HCT116 (cell line): ENCODE data around the gene TMEM178B. TPM values are rescaled to one million over a fixed set of nuclear protein-coding genes. Genes with fewer than 3 reads are reported as not detected.

Source experiments
- ATAC-seq: fragments of 200-7000 bp; cut with Tn5 transposase; 2 replicates; pipeline ENCODE4 v1.9.1; 2020; ENCODE audit warnings: mild to moderate bottlenecking, moderate library complexity
- BruUV-seq: library from RNA; stranded (reverse); fragments of 400-500 nt; replicated peaks from 2 replicates; lab custom pipeline; 2021; lab: Mats Ljungman, UMichigan
- CTCF ChIA-PET: fragments of 300-600 bp; sonication (Branson Sonifier 250); formaldehyde crosslinking; loops from one replicate; lab custom pipeline; 2021; ENCODE audit warnings: antibody characterized with exemption; lab: Charles Lee
- POLR2A ChIA-PET: fragments of 300-600, 350-600 bp; sonication (Branson Sonifier 250); formaldehyde crosslinking; loops from one replicate; lab custom pipeline; 2021; ENCODE audit warnings: antibody characterized with exemption; lab: Charles Lee
- RAD21 ChIA-PET, 2 experiments: fragments of 300-600 bp; sonication (Branson Sonifier 250); formaldehyde crosslinking; loops; one replicate each; lab custom pipeline; 2023; ENCODE audit warnings: low total read pairs in 2 of 2; ENCODE audit not compliant: uncharacterized antibody in 2 of 2, unreplicated experiment in 2 of 2, low non-redundant PET in 1 of 2; lab: Charles Lee
- DNase-seq: peaks from one replicate; pipeline ENCODE4 v3.0.0-alpha.2; 2010; ENCODE audit warnings: low read depth, low spot score
- H2AFZ ChIP-seq: fragments of 200-600 bp; shearing (Covaris generic), sonication (generic); 2 replicates; pipeline ENCODE4 v1.6.1; 2017; ENCODE audit warnings: low read depth, mixed run types, mixed read lengths, antibody characterized with exemption, low read length; ENCODE audit not compliant: poor library complexity, severe bottlenecking
- H3K27ac ChIP-seq: 2 replicates; pipeline ENCODE4 v1.5.1; 2012; ENCODE audit warnings: low read depth, low read length
- H3K27me3 ChIP-seq: fragments of 200-600 bp; sonication (generic); 2 replicates; pipeline ENCODE4 v1.6.1; 2016; ENCODE audit warnings: mixed run types, low read length, mixed read lengths; ENCODE audit not compliant: insufficient read depth
- H3K36me3 ChIP-seq, 2 experiments: fragments of 200-500 bp in 1 of 2; fragments of 200-600 bp in 1 of 2; sonication (Bioruptor generic) in 1 of 2; sonication (generic) in 1 of 2; 2 replicates each; pipeline versions ENCODE4 v1.5.1 to v1.6.1; 2014 to 2016; ENCODE audit warnings: low read length in 2 of 2, inconsistent platforms in 1 of 2, mixed read lengths in 1 of 2, mixed run types in 1 of 2; ENCODE audit not compliant: insufficient read depth in 2 of 2, control insufficient read depth in 1 of 2
- H3K4me1 ChIP-seq, 2 experiments: fragments of 200-600 bp in 1 of 2; sonication (generic) in 1 of 2; 2 replicates each; pipeline versions ENCODE4 v1.5.1 to v1.6.1; 2012 to 2017; ENCODE audit warnings: low read length in 2 of 2, inconsistent platforms in 1 of 2, mild to moderate bottlenecking in 1 of 2, mixed read lengths in 1 of 2, mixed run types in 1 of 2, moderate library complexity in 1 of 2; ENCODE audit not compliant: insufficient read depth in 2 of 2, control insufficient read depth in 1 of 2
- H3K4me2 ChIP-seq: fragments of 200-600 bp; sonication (generic); 2 replicates; pipeline ENCODE4 v1.6.1; 2017; ENCODE audit warnings: mixed run types, low read length, mixed read lengths
- H3K4me3 ChIP-seq, 2 experiments: fragments of 200-600 bp in 1 of 2; sonication (generic) in 1 of 2; replicated peaks in 1 of 2; 2 replicates each; pipeline ENCODE4 v1.5.1; 2011 to 2016; ENCODE audit warnings: low read length in 2 of 2, control low read depth in 1 of 2, low read depth in 1 of 2, mild to moderate bottlenecking in 1 of 2, mixed read lengths in 1 of 2, mixed run types in 1 of 2
- H3K79me2 ChIP-seq: fragments of 200-600 bp; sonication (generic); 2 replicates; pipeline ENCODE4 v1.6.1; 2017; ENCODE audit warnings: mild to moderate bottlenecking, mixed run types, low read length, moderate library complexity, mixed read lengths; ENCODE audit not compliant: insufficient read depth
- H3K9ac ChIP-seq: fragments of 200-600 bp; sonication (generic); 2 replicates; pipeline ENCODE4 v1.6.1; 2016; ENCODE audit warnings: low read length, mixed read lengths
- H3K9me2 ChIP-seq: fragments of 200-600 bp; sonication (generic), shearing (Covaris generic); 2 replicates; pipeline ENCODE4 v1.6.1; 2017; ENCODE audit warnings: mixed run types, mild to moderate bottlenecking, moderate library complexity; ENCODE audit not compliant: insufficient read depth
- H3K9me3 ChIP-seq, 2 experiments: fragments of 200-500 bp in 1 of 2; fragments of 200-600 bp in 1 of 2; sonication (Bioruptor generic) in 1 of 2; sonication (generic) in 1 of 2; 2 replicates each; pipeline ENCODE4 v1.6.1; 2014 to 2017; ENCODE audit warnings: low read length in 2 of 2, mixed read lengths in 2 of 2, inconsistent platforms in 1 of 2, low read depth in 1 of 2, mild to moderate bottlenecking in 1 of 2, mixed run types in 1 of 2, moderate library complexity in 1 of 2; ENCODE audit not compliant: control insufficient read depth in 1 of 2, insufficient read depth in 1 of 2
- H4K20me1 ChIP-seq: fragments of 200-600 bp; sonication (generic), shearing (Covaris generic); 2 replicates; pipeline ENCODE4 v1.6.1; 2017; ENCODE audit warnings: mixed run types, mild to moderate bottlenecking, moderate library complexity; ENCODE audit not compliant: insufficient read depth
- ATF3 ChIP-seq: IDR thresholded peaks from 2 replicates; pipeline ENCODE4 v1.6.1; 2012
- CBX3 ChIP-seq: IDR thresholded peaks from 2 replicates; pipeline ENCODE4 v1.6.1; 2012; ENCODE audit warnings: low read depth
- CEBPB ChIP-seq: IDR thresholded peaks from 2 replicates; pipeline ENCODE4 v1.6.1; 2012; ENCODE audit warnings: low read depth
- CTCF ChIP-seq, 3 experiments: fragments of 200-600 bp in 1 of 3; sonication (generic) in 1 of 3; IDR thresholded peaks in 2 of 3; conservative IDR thresholded peaks in 1 of 3; 2 replicates each; pipeline ENCODE4 v1.5.1; 2012 to 2017; ENCODE audit warnings: low read depth in 2 of 3, low read length in 2 of 3, antibody characterized with exemption in 1 of 3, borderline replicate concordance in 1 of 3, control low read depth in 1 of 3, mild to moderate bottlenecking in 1 of 3, mixed read lengths in 1 of 3, mixed run types in 1 of 3, moderate library complexity in 1 of 3; ENCODE audit not compliant: insufficient read depth in 1 of 3
- EGR1 ChIP-seq: IDR thresholded peaks from 2 replicates; pipeline ENCODE4 v1.6.1; 2012; ENCODE audit warnings: low read depth
- ELF1 ChIP-seq: IDR thresholded peaks from 2 replicates; pipeline ENCODE4 v1.6.1; 2012; ENCODE audit warnings: low read depth, borderline replicate concordance
- EZH2 ChIP-seq: fragments of 200-600 bp; sonication (generic); IDR thresholded peaks from 2 replicates; pipeline ENCODE4 v1.6.1; 2017; ENCODE audit warnings: antibody characterized with exemption, mixed run types
- EZH2phosphoT487 ChIP-seq: fragments of 200-600 bp; IDR thresholded peaks from 2 replicates; pipeline ENCODE4 v1.6.1; 2018; ENCODE audit warnings: antibody characterized with exemption, borderline replicate concordance
- FOSL1 ChIP-seq: IDR thresholded peaks from 2 replicates; pipeline ENCODE4 v1.6.1; 2012; ENCODE audit warnings: low read depth
- POLR2AphosphoS5 ChIP-seq: IDR thresholded peaks from 2 replicates; pipeline ENCODE4 v1.6.1; 2011; ENCODE audit warnings: mild to moderate bottlenecking, low read depth, low read length, moderate library complexity
- RAD21 ChIP-seq: IDR thresholded peaks from 2 replicates; pipeline ENCODE4 v1.6.1; 2012; ENCODE audit warnings: low read depth, mild to moderate bottlenecking
- REST ChIP-seq: IDR thresholded peaks from 2 replicates; pipeline ENCODE4 v1.6.1; 2012; ENCODE audit warnings: low read depth
- SP1 ChIP-seq: IDR thresholded peaks from 2 replicates; pipeline ENCODE4 v1.6.1; 2012; ENCODE audit warnings: low read depth
- SRF ChIP-seq: IDR thresholded peaks from 2 replicates; pipeline ENCODE4 v1.6.1; 2012; ENCODE audit warnings: low read depth
- TCF7L2 ChIP-seq: IDR thresholded peaks from 2 replicates; pipeline ENCODE4 v1.7.0; 2011; ENCODE audit warnings: borderline replicate concordance, inconsistent platforms; ENCODE audit not compliant: insufficient read depth, insufficient read length; ENCODE audit errors: extremely low read depth
- ZFX ChIP-seq: fragments of 450-650 bp; IDR thresholded peaks from 2 replicates; pipeline ENCODE4 v1.6.1; 2017
- ZNF274 ChIP-seq: fragments of 200-500 bp; sonication (Bioruptor generic); IDR thresholded peaks from 2 replicates; pipeline ENCODE4 v1.6.1; 2014; ENCODE audit warnings: mild to moderate bottlenecking, low read depth, low read length, inconsistent platforms
- intact Hi-C: fragments of 100-400 bp; cut with micrococcal nuclease; formaldehyde crosslinking; loops from 2 replicates; pipeline ENCODE4 v1.10.0; 2022
- total RNA-seq: library from RNA; stranded (reverse); gene quantifications from one replicate; pipeline ENCODE4 v1.2.1, GENCODE V29; 2021; ENCODE audit not compliant: unreplicated experiment

TMEM178B gene
- total RNA-seq, 1 experiment from 2014 or later = 0.02 TPM

- H4K20me1 ChIP-seq = no peaks in the 10 kb centered on the region
- H3K27me3 ChIP-seq = peaks cover 45% of the 10 kb centered on the region; the same call in 1 of the 2 replicates
- CTCF ChIA-PET = no interaction called here
Measured at GRCh38 chr7:141243368-141243767, 169.5 kb downstream of the TMEM178B start.

More at GRCh38 chr7:141243368-141243767, 169.5 kb downstream of the TMEM178B start:
- no peaks in the 10 kb centered on the region for H3K4me1 ChIP-seq
- RAD21 ChIA-PET = no interaction called here
- intact Hi-C loops = no loop called here
- POLR2A ChIA-PET = no interaction called here
- no peaks in the 10 kb centered on the region for H3K9me2 ChIP-seq
- no peak overlapping the region for H3K4me2 ChIP-seq
- H3K79me2 ChIP-seq = no peaks in the 10 kb centered on the region
- no TSS peak for BruUV-seq
- no peak overlapping the region for H3K27ac ChIP-seq
- no peak overlapping the region for H2AFZ ChIP-seq
- no peaks in the 10 kb centered on the region for H3K9me3 ChIP-seq
- no peak for DNase-seq
- H3K4me3 ChIP-seq = no peak overlapping the region
- H3K9ac ChIP-seq = no peak overlapping the region
- no peaks in the 10 kb centered on the region for H3K36me3 ChIP-seq
- TF ChIP-seq TCF7L2 (no peak), CTCF (IDR thresholded peaks at IDR 0.05 in 2 of 3, conservative IDR thresholded peaks at IDR 0.05 in 1 of 3; ENCODE audit: borderline replicate concordance in 1 of 3, insufficient read depth in 1 of 3, low read depth in 2 of 3, low read length in 2 of 3) (no peak), ZFX (no peak), SP1 (no peak), EGR1 (no peak), CEBPB (no peak), FOSL1 (no peak), POLR2AphosphoS5 (no peak), CBX3 (no peak), ELF1 (no peak), SRF (no peak), EZH2 (no peak), RAD21 (no peak), ZNF274 (no peak), ATF3 (no peak), REST (no peak), EZH2phosphoT487 (no peak)
- ATAC-seq = no peak
